SKM-1 (cell line): Measurements from ENCODE around the gene UNK.

Experiments
- DNase-seq: peaks from one replicate; lab custom pipeline; 2025; ENCODE audit not compliant: unreplicated experiment; lab: John Stamatoyannopoulos, UW

The UNK gene

DNA sequence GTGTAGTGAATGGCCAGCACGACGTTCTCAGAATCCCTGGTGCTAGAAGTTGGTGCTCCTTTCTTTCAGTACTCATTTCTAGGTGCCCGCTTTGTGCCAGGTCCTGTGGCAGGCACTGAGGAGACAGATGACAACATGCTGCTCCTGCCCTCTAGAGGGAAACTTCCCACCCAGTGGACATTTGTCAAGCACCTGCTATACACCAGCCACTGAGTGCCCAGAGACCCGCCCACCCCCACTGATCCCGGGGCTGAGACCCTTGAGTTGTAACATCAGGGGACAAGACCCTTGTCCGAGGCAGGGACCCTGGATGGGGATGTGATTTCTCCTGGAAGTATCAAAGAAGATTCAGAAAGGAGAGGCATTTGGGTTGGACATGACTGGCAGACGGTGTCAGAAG lies 34.5 kb downstream of the UNK start:
- no peak for DNase-seq

DNA sequence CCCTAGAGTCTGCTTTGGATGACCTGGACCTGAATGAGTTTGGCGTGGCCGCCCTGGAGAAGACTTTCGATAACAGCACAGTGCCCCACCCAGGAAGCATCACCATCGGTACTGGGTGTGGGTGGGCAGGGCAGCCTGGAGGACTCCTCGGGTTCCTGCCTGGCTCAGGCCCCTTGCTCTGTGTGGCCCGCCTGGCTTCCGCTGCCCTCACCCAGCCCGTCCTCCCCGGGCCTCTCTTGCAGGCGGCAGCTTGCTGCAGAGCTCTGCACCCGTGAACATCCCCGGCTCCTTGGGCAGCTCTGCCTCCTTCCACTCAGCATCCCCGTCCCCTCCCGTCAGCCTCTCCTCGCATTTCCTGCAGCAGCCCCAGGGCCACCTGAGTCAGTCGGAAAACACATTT lies 35.1 kb downstream of the UNK start:
- DNase-seq: no peak

DNA sequence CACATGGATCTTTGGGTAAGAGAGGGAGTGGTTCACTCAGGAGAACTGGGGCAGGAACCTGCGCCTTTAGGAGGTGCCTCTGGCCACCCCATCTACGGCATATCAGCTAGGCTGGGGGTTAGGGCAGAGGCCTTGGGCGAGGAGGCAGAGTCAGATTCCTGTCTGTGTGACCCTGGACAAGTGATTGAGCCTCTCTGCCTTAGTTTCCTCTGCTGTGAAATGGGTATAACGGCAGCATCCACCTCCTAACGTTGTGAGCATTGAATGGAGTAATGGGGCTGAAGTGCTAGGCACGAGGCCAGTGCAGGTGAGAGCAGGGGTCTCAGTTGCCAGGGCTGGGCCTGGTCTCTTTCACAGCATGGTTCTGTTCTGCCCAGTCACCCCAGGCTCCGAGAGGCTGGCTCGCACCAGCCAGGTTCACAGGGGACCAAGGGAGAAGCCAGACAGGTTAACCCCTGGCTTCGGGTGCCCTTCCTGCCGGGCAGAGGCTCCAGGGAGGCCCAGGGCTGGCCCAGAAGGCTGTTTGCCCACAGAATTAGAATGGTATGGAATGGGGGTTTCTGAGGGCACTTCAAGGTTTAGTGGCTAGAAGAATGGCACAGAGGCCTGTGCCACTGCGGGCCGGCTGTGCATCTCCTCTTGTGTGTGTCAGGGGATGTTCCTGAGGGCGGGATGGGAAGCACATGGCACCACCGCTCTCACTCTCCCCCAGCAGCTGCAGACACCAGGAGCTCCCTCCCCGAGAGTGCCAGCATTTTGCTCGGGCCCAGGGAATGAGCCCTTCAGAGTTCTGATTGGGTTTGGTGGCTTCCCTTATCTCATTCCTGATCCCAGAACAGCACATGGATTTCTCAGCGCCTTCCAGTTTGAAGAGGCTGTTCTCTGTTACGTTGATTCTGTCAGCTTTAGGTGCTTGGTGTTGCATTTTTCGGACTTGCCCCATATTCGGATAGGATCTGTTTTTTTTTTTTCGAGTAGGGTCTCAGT lies 35.8 kb downstream of the UNK start:
- no peak for DNase-seq

DNA sequence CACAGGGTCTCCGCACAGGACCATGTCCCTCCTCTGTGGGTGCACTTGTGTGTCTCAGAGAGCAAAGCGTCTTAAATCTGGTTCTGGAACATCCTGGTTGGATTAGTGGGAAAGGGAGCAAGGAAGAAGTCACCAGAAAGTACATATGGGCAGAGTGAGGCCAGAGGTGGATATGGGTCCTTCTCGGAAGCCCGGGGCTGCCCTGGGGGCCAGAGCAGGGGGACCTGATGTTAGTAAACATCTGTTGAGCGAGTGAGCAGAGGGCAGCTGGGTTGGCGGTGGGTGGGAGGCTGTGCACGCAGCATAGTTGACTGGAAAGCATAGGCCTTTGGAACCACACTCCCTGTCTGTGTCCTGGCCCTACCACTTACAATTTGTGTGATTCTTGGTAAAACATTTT lies 36.9 kb downstream of the UNK start:
- no peak for DNase-seq

DNA sequence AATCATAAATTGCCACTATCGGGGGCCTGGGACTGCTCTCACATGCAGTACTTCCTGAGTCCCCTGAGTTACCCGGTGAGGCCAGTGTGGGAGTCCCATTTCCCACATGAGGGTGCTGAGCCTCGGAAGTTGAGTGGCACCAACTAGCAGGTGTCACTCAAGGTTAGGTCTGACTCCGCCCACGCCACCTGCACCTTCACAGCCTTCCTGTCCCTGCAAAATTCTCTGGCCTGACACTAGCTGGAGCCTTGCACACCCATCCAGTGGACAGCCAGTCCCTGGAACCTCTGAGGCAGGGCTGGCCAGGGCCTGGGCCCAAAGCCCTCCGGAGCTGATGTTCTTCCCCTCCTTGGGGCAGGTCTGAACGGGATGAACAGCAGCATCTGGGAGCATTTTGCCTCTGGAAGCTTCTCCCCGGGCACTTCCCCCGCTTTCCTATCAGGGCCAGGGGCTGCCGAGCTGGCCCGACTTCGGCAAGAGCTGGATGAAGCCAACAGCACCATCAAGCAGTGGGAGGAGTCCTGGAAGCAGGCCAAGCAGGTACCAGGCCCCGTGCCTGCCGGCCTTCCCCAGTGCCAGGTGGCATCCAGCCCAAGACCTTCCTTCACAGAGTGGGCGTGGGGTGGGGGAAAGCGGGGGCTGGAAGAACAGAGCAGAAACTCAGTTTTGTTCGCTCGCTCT lies 37.7 kb downstream of the UNK start:
- DNase-seq: no peak

DNA sequence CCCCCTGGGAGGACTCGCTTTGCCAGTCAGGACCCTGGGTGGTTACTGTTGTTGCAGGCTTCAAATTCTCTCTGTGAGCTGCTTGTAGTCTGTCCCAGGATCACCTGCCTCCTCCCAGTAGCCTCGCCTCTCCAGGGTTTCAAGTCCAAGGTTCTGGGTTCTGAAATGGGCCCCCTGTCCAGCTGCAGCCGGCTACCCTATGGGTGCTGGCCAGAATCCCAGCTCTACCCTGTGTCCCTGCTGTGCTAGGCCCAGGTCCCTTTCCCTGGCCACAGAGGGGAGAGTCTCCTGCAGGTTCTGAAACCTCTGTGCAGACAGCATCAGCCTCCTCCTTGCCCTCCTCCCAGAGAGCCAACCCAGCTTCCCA lies 38.2 kb downstream of the UNK start:
- DNase-seq: no peak

DNA sequence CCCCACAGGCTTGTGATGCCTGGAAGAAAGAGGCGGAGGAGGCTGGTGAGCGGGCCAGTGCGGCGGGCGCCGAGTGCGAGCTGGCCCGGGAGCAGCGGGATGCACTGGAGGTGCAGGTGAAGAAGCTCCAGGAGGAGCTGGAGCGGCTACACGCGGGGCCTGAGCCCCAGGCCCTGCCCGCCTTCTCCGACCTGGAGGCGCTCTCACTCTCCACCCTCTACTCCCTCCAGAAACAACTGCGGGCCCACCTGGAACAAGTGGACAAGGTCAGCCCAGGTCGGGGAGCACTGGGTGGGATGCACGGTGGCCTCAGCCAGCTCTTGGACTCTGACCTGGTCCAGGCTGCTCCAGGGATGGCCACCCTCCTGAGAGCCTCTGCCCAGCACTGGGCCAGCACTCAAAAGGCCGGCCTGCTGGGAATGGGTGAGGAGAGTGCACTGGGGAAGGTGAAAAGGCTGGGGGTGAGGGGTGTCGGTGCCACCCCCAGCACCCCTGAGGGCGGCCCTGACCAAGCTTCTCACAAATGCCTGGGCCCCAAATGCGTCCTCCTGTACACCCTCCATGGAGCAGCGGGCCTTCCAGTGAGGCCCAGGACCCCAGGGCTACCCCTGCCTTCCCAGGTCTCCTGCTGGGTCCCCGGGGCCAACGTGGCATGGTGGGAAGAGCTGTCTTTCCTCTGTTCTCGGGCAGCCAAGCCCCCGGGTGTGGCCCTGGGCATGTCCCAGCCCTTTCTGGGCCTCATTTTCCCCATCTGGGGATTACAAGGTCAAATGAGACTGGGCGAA lies 38.8 kb downstream of the UNK start:
- no peak for DNase-seq

DNA sequence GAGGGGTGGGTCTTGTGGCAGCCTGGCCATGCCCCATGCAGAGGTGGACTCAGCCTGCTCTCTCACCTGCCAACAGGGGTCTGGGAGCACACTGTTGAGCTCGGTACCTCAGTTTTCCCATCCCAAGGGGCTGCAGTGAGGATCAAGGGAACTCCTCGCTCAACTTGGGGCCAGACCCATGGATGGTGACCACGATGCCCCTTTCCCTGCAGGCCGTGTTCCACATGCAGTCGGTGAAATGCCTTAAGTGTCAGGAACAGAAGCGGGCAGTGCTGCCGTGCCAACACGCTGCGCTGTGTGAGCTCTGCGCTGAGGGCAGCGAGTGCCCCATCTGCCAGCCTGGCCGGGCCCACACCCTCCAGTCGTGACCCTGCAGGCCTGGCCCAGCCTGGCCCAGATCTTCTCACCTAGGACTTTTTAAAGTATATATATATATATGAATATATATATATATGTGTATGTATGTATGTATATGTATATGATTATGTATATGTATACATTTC lies 39.5 kb downstream of the UNK start:
- DNase-seq: no peak

DNA sequence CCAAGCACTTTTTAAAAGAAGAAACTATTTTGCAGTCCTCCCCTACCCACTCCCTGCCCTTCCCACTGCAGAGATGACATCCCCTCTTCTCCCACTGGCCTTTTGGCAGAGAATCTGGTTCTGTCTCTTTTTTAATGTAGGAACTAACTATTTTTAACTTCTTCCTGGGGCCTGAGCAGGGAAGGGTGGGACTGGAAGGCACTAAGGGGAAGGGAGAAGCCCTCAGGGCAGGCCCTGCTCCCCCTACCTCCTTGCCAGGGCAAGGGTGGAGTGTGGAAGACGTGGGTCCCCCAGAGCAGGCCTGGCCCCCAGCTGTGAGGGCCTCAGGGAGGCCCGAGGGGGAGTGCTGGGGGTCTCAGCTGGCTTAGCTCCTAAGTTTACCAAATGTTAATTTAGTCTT lies 40.1 kb downstream of the UNK start:
- DNase-seq: no peak

DNA sequence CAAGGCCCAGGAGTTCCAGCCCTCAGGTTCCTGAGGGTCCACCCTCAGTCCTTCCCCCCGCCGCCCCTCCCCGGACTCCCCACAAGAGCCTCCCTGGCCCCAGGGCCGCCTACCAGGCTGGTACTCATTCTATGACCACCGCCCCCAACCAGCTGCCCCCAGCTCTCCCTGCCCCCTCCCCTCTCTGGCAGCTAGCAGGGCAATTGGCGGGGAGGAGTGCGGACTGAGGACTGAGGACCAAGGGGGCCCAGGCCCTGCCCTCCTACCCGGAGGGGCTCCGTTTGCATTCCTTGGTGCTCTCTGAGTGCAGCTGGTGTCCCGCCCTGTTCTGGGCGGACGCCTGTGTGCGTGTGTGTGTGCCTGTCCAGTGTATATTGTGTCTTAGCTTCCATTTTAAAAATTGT lies 40.5 kb downstream of the UNK start:
- DNase-seq: no peak

DNA sequence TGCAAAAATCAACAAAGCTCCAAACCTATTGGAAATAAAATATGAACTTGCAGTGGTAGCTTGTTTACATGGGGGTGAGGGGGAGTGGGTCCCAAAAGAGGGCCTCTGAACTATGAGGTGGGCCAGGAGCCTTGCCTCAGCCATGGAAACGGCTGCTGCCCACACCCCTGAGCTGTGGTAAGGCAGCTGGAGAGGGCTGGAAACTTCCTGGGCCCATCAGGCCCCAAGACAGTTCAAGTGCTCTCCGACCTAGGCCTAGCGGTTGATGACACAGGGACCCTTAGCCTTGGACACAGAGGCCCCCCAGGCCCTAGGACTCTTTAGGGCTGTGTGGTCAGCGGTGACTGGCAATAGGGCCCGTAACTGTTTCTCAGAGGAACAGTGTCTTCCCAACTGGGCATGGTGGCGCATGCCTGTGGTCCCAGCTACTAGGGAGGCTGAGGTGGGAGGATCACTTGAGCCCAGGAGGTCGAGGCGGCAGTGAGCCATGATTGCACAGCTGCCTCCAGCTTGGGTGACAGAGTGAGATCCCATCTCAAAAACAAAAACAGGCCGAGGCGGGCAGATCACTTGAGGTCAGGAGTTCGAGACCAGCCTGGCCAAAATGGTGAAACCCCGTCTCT lies 41.3 kb downstream of the UNK start:
- no peak for DNase-seq

DNA sequence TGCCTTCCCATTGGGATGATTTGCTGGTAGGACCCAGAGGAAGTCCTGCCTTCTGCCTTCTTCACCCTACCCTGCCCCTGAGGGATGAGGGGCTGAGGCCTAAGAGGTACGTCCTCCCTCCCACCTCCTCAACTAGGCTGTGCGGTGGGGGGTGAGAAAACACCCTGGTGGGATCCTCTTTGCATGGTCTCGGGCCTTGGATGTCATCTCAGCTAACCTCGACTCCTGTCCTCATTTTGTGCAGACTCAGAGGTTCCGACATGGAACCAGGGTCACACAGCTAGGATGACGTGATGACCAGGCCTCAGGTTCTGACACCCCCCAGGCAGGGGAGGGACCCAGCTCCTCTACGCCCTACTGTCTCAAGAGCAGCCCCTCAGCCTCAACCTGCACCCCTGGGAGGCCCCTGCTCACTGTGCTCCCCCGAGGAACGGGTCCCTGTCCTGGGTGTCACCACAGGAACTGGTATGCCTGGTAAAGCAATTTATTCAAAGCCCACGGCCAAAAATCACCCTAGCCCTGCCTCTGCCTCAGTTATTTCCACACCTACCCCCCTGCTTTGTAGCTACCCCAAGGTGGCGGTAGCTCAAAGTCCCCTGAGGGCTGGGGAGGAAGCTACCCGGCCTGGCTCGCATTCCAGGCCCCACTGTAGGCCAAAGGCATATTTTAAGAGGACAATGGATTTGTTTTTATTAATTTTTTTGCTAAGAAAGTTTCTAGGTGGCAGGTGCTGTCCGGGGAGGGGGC lies 42.1 kb downstream of the UNK start:
- no peak for DNase-seq

DNA sequence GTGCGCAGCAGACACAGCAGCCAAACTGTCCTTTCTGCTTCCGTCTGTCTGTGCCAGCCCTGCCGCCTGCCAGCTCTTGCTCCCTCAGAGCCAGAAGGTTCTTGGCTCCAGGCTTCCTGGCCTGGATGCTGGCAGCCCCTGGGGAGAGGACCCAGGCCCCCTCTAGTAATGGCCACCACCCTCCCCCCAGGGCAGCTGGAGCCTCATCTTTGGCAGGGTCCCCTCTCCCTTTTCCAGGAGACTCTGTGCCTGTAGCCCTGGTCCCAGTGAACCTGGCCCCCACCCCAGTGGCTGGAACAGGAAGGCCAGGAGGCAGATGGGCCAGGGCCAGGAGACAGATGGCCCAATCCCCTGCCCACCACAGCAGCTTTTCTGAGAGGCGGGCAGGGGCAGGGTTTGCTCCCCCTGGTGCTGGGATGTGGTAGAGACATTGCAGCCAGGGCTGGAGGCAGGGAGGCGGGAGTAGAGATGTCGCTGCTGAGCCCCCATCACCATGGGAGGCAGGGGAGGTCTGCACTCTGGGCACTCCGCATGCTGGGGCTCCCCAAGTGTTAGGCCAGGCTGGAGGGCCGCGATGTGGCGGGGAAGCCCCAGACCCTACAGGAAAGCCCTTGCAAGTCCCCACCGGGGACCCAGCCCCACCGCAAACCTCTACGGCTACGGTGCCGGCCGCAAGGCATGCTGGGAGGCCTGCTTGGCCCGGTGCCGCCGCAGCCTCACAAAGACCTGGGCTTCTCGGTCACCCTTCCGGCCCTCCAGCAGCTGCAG lies 42.9 kb downstream of the UNK start:
- DNase-seq: no peak

DNA sequence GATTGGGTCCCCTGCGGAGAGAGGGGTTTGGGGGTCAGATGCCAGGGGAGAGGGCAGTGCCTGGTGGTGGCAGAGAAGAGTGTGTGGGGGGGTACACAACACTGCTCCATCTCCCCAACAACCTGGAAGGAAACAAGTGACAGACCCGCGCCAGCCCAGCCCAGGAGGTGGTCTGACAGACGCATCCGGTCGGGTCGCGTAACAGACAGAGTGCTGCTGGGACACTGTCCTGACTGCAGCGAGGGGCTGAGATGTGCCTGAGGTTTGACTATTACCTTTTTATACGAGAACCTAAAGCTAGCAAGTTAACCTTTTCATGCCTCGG lies 43.4 kb downstream of the UNK start:
- DNase-seq: no peak

DNA sequence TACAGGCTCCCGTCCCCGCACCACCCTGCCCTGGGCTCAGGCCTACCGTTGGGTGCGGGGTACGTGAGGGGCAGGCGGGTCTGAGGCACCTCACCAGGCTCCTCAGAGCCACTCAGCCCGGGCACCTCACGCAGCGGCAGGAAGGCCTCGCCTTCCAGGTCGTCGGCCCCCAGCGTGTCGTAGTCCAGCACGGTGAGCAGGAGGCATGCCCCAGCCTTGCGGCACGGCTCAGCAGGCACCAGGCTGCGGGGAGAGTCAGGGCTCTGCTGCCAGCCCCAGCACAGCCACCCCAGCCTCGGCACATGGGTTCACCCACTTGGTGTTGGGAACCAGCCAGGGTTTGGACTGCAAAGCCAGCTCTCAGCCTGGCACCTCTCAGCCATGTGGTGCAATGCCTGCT lies 44.1 kb downstream of the UNK start:
- no peak for DNase-seq

DNA sequence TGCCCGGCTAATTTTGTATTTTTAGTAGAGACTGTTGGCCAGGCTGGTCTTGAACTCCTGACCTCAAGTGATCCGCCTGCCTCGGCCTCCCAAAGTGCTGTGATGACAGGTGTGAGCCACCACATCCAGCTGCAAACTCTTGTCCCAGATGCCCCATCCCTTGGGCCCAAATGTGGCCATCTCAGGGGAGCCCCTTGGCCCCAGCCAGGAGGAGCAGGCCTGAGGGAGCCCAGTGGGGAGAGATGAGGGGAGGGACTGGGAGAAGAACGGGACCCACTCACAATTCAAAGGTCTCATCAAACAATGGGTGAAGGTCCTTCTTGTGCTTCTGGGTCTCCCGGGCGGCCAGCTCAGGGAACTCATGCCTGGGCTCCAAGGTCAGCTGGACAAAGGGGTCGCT lies 45.1 kb downstream of the UNK start:
- DNase-seq: no peak

DNA sequence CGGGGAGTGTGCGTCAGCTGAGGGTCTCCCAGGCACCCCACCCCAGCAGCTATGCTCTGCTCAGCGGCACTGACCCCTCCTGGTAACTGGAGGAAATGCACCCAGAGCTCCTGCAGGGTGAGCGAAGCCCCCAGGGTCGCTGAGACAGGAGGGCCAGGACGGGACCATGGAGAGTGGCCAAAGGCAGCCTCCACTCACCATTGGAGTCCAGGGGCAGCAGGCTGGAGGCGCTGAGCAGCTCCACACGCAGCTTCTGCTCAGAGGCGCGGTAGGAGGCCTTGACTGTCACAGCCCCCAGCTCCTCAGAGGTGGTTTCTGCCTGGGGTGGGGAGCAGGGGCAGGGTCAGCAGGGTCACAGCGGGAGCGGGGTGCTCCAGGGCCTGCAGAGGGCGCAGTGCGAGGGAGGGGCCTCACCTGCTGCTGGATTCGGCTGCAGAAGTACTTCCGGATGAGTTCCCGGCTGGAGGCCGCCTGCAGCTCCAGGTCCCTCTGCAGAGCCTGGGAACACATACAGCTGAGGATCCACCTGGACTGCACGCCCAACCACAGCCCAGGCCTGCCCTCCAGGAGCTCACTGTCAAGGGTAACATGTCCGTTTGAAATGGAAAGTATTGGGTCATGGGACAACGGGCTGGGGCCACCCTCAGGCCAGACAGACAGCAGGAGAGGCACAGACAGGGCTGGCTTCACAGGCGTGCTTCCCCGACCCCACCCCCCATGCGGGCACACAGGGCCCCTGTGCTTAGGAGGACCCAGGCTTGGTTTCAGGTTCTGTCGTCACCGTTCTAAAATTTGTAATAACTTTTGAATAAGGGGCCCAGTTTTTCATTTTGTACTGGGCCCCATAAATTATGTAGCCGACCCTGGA lies 45.8 kb downstream of the UNK start:
- DNase-seq: no peak

DNA sequence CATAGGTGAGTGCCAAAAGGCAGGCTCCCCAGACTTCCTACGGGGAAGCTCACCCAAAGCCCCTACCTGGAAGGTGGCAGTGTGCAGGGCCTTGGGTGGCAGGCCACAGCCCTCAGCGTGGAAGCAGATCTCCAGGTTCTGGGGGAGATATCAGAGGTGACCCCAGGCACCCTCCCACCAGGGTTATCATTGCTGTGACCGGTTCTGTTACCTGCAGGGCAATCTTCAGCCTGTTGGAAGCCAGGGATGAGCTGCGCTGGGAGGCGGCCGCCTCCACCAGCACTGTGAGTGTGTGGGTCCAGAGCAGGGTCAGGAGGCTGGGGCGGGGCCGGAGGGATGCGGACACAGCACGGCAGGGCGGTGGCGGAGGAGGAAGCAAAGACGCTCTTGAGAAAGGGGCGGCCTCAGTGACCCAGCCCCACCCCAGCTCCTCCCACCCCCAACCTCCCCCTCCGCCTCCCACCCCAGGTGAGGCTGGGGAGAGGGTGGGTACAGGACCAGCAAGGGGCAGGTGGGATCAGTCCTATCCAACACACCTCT lies 46.5 kb downstream of the UNK start:
- DNase-seq: no peak
